Activated CD4-positive, alpha-beta T cell treated with anti-CD3 and anti-CD28 coated beads, Interleukin-2, amount 10 ng/mL, durations not matched to agents 24 days and 14 days (primary cell): ENCODE data around the gene PRKCE. TPM values are rescaled to one million over a fixed set of nuclear protein-coding genes. Genes with fewer than 3 reads are reported as not detected.

ENCODE experiments used
- DNase-seq: peaks from one replicate; pipeline ENCODE4 v3.0.0; 2022
- H3K27ac Mint-ChIP-seq: one replicate; pipeline ENCODE4 v1.8.0; 2022; ENCODE audit warnings: mild to moderate bottlenecking, mixed read lengths
- H3K27me3 Mint-ChIP-seq: one replicate; pipeline ENCODE4 v1.8.0; 2022; ENCODE audit warnings: mixed read lengths
- H3K36me3 Mint-ChIP-seq: one replicate; pipeline ENCODE4 v1.8.0; 2022; ENCODE audit warnings: low read depth, mild to moderate bottlenecking, mixed read lengths
- H3K4me1 Mint-ChIP-seq: one replicate; pipeline ENCODE4 v1.8.0; 2021; ENCODE audit warnings: mixed read lengths
- H3K4me3 Mint-ChIP-seq: one replicate; pipeline ENCODE4 v1.8.0; 2022; ENCODE audit warnings: mild to moderate bottlenecking, moderate library complexity, mixed read lengths
- H3K9me3 Mint-ChIP-seq: one replicate; pipeline ENCODE4 v1.8.0; 2021; ENCODE audit warnings: mixed read lengths
- intact Hi-C: fragments of 100-400 bp; cut with micrococcal nuclease; formaldehyde crosslinking; loops from one replicate; pipeline ENCODE4 v1.15.1; 2023
- total RNA-seq: library from RNA; stranded (reverse); gene quantifications from 2 replicates; pipeline ENCODE4 v1.2.3, GENCODE V29; 2022

Gene PRKCE
- total RNA-seq, 1 donor from 2014 or later: 13.5 TPM

- Mint-ChIP-seq H3K36me3 (peaks cover 4% of the 10 kb centered on the region), H3K4me1 (peaks cover 2% of the 10 kb centered on the region), H3K9me3 (no peaks in the 10 kb centered on the region), H3K27me3 (peaks cover 6% of the 10 kb centered on the region), H3K4me3 (no peak overlapping the region), H3K27ac (no peak overlapping the region)
- intact Hi-C loops: no loop called here
- no peak for DNase-seq
Observed at GRCh38 chr2:46001741-46002506, 350.4 kb downstream of the PRKCE start.

- H3K27ac Mint-ChIP-seq: no peak overlapping the region
- intact Hi-C loops: no loop called here
- no peaks in the 10 kb centered on the region for H3K9me3 Mint-ChIP-seq
- H3K36me3 Mint-ChIP-seq: peaks cover 4% of the 10 kb centered on the region
- peaks cover 6% of the 10 kb centered on the region for H3K27me3 Mint-ChIP-seq
- H3K4me3 Mint-ChIP-seq: no peak overlapping the region
- H3K4me1 Mint-ChIP-seq: peaks cover 2% of the 10 kb centered on the region
- DNase-seq: no peak
Observed at GRCh38 chr2:46002507-46002883, 351.0 kb downstream of the PRKCE start.

GRCh38 chr2:46002947-46003346 lies 351.5 kb downstream of the PRKCE start:
- DNase-seq: no peak
- H3K4me3 Mint-ChIP-seq: no peak overlapping the region
- H3K36me3 Mint-ChIP-seq: peaks cover 7% of the 10 kb centered on the region
- no peak overlapping the region for H3K27ac Mint-ChIP-seq
- H3K9me3 Mint-ChIP-seq: no peaks in the 10 kb centered on the region
- peaks cover 6% of the 10 kb centered on the region for H3K27me3 Mint-ChIP-seq
- intact Hi-C loops: no loop called here
- peaks cover 2% of the 10 kb centered on the region for H3K4me1 Mint-ChIP-seq

GRCh38 chr2:46003903-46004473 lies 352.5 kb downstream of the PRKCE start:
- Mint-ChIP-seq H3K4me1 (peaks cover 2% of the 10 kb centered on the region), H3K36me3 (peaks cover 7% of the 10 kb centered on the region), H3K9me3 (no peaks in the 10 kb centered on the region), H3K27me3 (peaks cover 4% of the 10 kb centered on the region), H3K4me3 (no peak overlapping the region), H3K27ac (no peak overlapping the region)
- intact Hi-C loops: no loop called here
- DNase-seq: no peak

- no peaks in the 10 kb centered on the region for H3K27me3 Mint-ChIP-seq
- H3K36me3 Mint-ChIP-seq: peaks cover 8% of the 10 kb centered on the region
- intact Hi-C loops: no loop called here
- H3K4me3 Mint-ChIP-seq: no peak overlapping the region
- no peak overlapping the region for H3K27ac Mint-ChIP-seq
- peaks cover 4% of the 10 kb centered on the region for H3K4me1 Mint-ChIP-seq
- no peaks in the 10 kb centered on the region for H3K9me3 Mint-ChIP-seq
- DNase-seq: no peak
Observed at GRCh38 chr2:46006473-46007025, 355.1 kb downstream of the PRKCE start.

- no peak for DNase-seq
- Mint-ChIP-seq H3K4me3 (no peak overlapping the region), H3K27ac (no peak overlapping the region), H3K27me3 (no peaks in the 10 kb centered on the region), H3K9me3 (no peaks in the 10 kb centered on the region), H3K4me1 (peaks cover 8% of the 10 kb centered on the region), H3K36me3 (peaks cover 8% of the 10 kb centered on the region)
- intact Hi-C loops: no loop called here
Observed at GRCh38 chr2:46007412-46007811, 355.9 kb downstream of the PRKCE start.

GRCh38 chr2:46008091-46008870 lies 356.8 kb downstream of the PRKCE start:
- Mint-ChIP-seq H3K4me1 (peaks cover 12% of the 10 kb centered on the region), H3K36me3 (peaks cover 8% of the 10 kb centered on the region), H3K9me3 (no peaks in the 10 kb centered on the region), H3K27ac (no peak overlapping the region), H3K4me3 (no peak overlapping the region), H3K27me3 (no peaks in the 10 kb centered on the region)
- intact Hi-C loops: no loop called here
- DNase-seq: no peak

- Mint-ChIP-seq H3K4me3 (no peak overlapping the region), H3K27me3 (no peaks in the 10 kb centered on the region), H3K4me1 (peaks cover 12% of the 10 kb centered on the region), H3K36me3 (peaks cover 12% of the 10 kb centered on the region), H3K27ac (no peak overlapping the region), H3K9me3 (no peaks in the 10 kb centered on the region)
- no peak for DNase-seq
- intact Hi-C loops: no loop called here
Observed at GRCh38 chr2:46009315-46009714, 357.8 kb downstream of the PRKCE start.

- H3K27me3 Mint-ChIP-seq: no peaks in the 10 kb centered on the region
- intact Hi-C loops: loop anchor here (2.0 to 5.0 kb wide), 2 partner anchors 53 to 288 kb away; partner anchors contain the start of gene EPAS1
- no peak overlapping the region for H3K4me3 Mint-ChIP-seq
- DNase-seq: no peak
- no peak overlapping the region for H3K27ac Mint-ChIP-seq
- H3K36me3 Mint-ChIP-seq: peaks cover 12% of the 10 kb centered on the region
- H3K4me1 Mint-ChIP-seq: peaks cover 13% of the 10 kb centered on the region
- H3K9me3 Mint-ChIP-seq: no peaks in the 10 kb centered on the region
Observed at GRCh38 chr2:46009772-46010171, 358.3 kb downstream of the PRKCE start.

- Mint-ChIP-seq H3K27me3 (no peaks in the 10 kb centered on the region), H3K4me3 (no peak overlapping the region), H3K36me3 (peaks cover 12% of the 10 kb centered on the region), H3K9me3 (no peaks in the 10 kb centered on the region), H3K4me1 (peaks cover 16% of the 10 kb centered on the region), H3K27ac (no peak overlapping the region)
- no peak for DNase-seq
- intact Hi-C loops: loop anchor here (2.0 to 5.0 kb wide), 2 partner anchors 52 to 287 kb away; partner anchors contain the start of gene EPAS1
Observed at GRCh38 chr2:46010223-46010924, 358.9 kb downstream of the PRKCE start.

- H3K27me3 Mint-ChIP-seq: no peaks in the 10 kb centered on the region
- intact Hi-C loops: loop anchor here (1.0 to 5.0 kb wide), 4 partner anchors 52 to 450 kb away; partner anchors contain the start of gene EPAS1
- peaks cover 16% of the 10 kb centered on the region for H3K4me1 Mint-ChIP-seq
- H3K4me3 Mint-ChIP-seq: no peak overlapping the region
- H3K27ac Mint-ChIP-seq: no peak overlapping the region
- DNase-seq: no peak
- H3K36me3 Mint-ChIP-seq: peaks cover 12% of the 10 kb centered on the region
- H3K9me3 Mint-ChIP-seq: no peaks in the 10 kb centered on the region
Observed at GRCh38 chr2:46010925-46011490, 359.5 kb downstream of the PRKCE start.

GRCh38 chr2:46012618-46013240 lies 361.3 kb downstream of the PRKCE start:
- no peaks in the 10 kb centered on the region for H3K27me3 Mint-ChIP-seq
- H3K36me3 Mint-ChIP-seq: peaks cover 16% of the 10 kb centered on the region
- no peak overlapping the region for H3K4me3 Mint-ChIP-seq
- H3K4me1 Mint-ChIP-seq: peaks cover 21% of the 10 kb centered on the region
- intact Hi-C loops: loop anchor here (5.0 kb wide), 1 partner anchor 285 kb away; the partner anchor contains the start of gene EPAS1
- no peak overlapping the region for H3K27ac Mint-ChIP-seq
- no peaks in the 10 kb centered on the region for H3K9me3 Mint-ChIP-seq
- no peak for DNase-seq

- peaks cover 14% of the 10 kb centered on the region for H3K36me3 Mint-ChIP-seq
- H3K4me3 Mint-ChIP-seq: no peak overlapping the region
- no peaks in the 10 kb centered on the region for H3K9me3 Mint-ChIP-seq
- DNase-seq: no peak
- H3K27me3 Mint-ChIP-seq: no peaks in the 10 kb centered on the region
- intact Hi-C loops: loop anchor here (5.0 kb wide), 1 partner anchor 284 kb away; the partner anchor contains the start of gene EPAS1
- no peak overlapping the region for H3K27ac Mint-ChIP-seq
- peaks cover 26% of the 10 kb centered on the region for H3K4me1 Mint-ChIP-seq
Observed at GRCh38 chr2:46013726-46014125, 362.3 kb downstream of the PRKCE start.
